Progenitor cell of endocrine pancreas (in vitro differentiated cells): Measurements from ENCODE around the gene PEX11A. TPM values are rescaled to one million over a fixed set of nuclear protein-coding genes. Genes with fewer than 3 reads are reported as not detected.

Source experiments
- DNase-seq: peaks from one replicate; pipeline ENCODE4 v3.0.0; 2021; ENCODE audit warnings: low spot score; ENCODE audit not compliant: unreplicated experiment
- H3K27ac Mint-ChIP-seq: 2 replicates; pipeline ENCODE4 v1.8.0; 2021; ENCODE audit warnings: mild to moderate bottlenecking, moderate library complexity, mixed read lengths
- H3K27me3 Mint-ChIP-seq: 2 replicates; pipeline ENCODE4 v1.8.0; 2021; ENCODE audit warnings: mixed read lengths
- H3K36me3 Mint-ChIP-seq: 2 replicates; pipeline ENCODE4 v1.8.0; 2022; ENCODE audit warnings: mixed read lengths; ENCODE audit not compliant: insufficient read depth
- H3K4me1 Mint-ChIP-seq: 2 replicates; pipeline ENCODE4 v1.8.0; 2021; ENCODE audit warnings: low read depth, mixed read lengths
- H3K4me3 Mint-ChIP-seq: 2 replicates; pipeline ENCODE4 v1.8.0; 2021; ENCODE audit warnings: low read depth, mild to moderate bottlenecking, moderate library complexity, mixed read lengths
- H3K9me3 Mint-ChIP-seq: 2 replicates; pipeline ENCODE4 v1.8.0; 2021; ENCODE audit warnings: low read depth, mixed read lengths
- total RNA-seq: library from RNA; stranded (reverse); gene quantifications from 2 replicates; pipeline ENCODE4 v1.2.1, GENCODE V29; 2021
- TF ChIP-seq, protein P1 (sequence below): fragments of 200-600 bp; sonication (generic); IDR thresholded peaks from one replicate; pipeline ENCODE4 v1.5.0; 2021; ENCODE audit warnings: antibody characterized with exemption, mild to moderate bottlenecking; ENCODE audit not compliant: unreplicated experiment

The PEX11A gene
- total RNA-seq, 1 donor from 2014 or later, result 4.8 TPM

DNA sequence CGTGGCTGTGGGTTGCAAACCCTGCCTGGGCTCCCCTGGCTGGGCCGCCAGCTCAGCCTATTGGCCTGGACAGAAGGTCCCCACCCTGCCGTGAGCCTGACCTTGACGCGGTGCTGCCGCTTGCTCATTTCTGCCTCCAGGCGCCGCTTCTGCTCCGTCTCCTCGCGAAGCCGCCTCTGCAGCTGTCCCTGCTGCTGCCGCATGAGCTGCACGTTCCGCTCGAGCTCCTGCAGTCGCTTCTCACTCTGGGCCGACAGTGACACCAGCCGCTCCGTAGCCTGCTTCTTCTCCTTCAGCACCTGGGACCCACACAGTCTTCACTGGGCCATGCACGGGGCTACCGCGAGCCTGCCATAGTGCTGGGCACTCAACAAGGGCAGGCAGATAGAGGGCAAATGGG lies 57.0 kb downstream of the PEX11A start:
- Mint-ChIP-seq H3K27me3 (no peaks in the 10 kb centered on the region), H3K36me3 (peaks cover 44% of the 10 kb centered on the region), H3K27ac (no peak overlapping the region), H3K4me3 (no peak overlapping the region), H3K4me1 (no peaks in the 10 kb centered on the region), H3K9me3 (no peaks in the 10 kb centered on the region)
- TF ChIP-seq, protein P1, sequence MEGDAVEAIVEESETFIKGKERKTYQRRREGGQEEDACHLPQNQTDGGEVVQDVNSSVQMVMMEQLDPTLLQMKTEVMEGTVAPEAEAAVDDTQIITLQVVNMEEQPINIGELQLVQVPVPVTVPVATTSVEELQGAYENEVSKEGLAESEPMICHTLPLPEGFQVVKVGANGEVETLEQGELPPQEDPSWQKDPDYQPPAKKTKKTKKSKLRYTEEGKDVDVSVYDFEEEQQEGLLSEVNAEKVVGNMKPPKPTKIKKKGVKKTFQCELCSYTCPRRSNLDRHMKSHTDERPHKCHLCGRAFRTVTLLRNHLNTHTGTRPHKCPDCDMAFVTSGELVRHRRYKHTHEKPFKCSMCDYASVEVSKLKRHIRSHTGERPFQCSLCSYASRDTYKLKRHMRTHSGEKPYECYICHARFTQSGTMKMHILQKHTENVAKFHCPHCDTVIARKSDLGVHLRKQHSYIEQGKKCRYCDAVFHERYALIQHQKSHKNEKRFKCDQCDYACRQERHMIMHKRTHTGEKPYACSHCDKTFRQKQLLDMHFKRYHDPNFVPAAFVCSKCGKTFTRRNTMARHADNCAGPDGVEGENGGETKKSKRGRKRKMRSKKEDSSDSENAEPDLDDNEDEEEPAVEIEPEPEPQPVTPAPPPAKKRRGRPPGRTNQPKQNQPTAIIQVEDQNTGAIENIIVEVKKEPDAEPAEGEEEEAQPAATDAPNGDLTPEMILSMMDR, result no peak
- DNase-seq, result no peak

DNA sequence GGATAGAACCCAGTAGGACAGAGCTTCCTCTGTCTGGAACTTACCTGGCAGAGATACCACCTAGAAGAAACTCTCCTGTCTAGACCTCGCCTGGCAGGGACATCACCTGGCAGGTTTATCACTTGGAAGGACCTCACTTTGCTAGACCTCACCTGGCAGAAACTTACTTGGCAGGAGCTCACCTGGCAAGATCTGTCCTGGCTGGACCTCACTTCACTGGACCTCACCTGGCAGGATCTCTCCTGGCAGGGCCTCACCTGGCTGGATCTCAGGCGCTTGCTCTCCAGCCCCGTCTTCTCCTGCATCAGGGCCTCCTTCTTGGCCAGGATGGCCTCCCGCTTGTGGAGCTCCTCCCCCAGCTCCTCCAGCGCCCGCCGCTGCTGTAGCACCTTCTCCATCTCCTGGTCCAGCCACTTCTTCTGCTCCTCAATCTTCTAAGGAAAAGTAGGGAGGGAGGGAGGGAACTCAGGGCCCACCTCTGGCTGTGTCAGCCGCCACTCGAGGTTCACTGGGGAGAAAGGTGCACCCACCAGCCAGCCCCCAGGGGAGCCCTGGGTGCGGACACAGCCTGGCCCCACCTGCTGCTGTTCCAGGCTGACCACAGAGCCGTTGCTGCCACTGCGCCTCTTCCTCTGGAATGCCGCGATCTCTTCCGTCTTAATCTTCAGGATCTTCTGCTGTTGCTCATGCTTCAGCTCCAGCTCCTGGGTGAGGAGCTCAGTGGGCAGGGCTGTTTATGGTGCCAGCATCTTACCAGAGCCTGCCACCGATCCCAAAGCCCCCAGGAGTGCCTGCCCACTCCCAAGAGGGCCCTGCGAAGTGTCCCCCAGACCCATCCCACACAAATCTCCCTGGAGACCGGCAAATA lies 57.8 kb downstream of the PEX11A start:
- H3K9me3 Mint-ChIP-seq, result no peaks in the 10 kb centered on the region
- H3K4me3 Mint-ChIP-seq, result no peak overlapping the region
- no peaks in the 10 kb centered on the region for H3K4me1 Mint-ChIP-seq
- H3K27me3 Mint-ChIP-seq, result no peaks in the 10 kb centered on the region
- H3K36me3 Mint-ChIP-seq, result peaks cover 47% of the 10 kb centered on the region
- peak overlapping the region; percentile 41 for H3K27ac Mint-ChIP-seq
- TF ChIP-seq, protein P1, result no peak
- DNase-seq, result no peak

DNA sequence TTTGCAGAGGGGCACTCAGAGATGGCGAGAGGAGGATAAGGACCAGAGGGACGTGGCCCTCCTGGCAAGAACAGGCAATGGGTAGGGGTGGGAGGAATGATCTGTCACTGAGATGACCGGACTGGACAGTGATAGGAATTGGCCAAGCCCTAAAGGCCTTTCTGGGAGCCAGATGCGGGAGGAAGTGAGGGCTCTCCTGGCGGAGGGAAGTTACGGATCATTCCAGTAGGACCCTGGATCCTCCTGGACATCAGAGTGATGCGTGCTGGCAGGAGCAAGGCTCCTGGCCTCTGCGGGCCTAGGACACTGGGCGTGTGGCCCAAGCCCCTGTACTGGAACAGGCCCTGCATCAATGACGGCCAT lies 58.7 kb downstream of the PEX11A start:
- TF ChIP-seq, protein P1, result no peak
- no peak overlapping the region for H3K4me3 Mint-ChIP-seq
- no peaks in the 10 kb centered on the region for H3K4me1 Mint-ChIP-seq
- H3K27me3 Mint-ChIP-seq, result no peaks in the 10 kb centered on the region
- H3K36me3 Mint-ChIP-seq, result peaks cover 46% of the 10 kb centered on the region
- H3K27ac Mint-ChIP-seq, result peak overlapping the region; percentile 16
- H3K9me3 Mint-ChIP-seq, result no peaks in the 10 kb centered on the region
- no peak for DNase-seq

Other genes with a start within 250 kb of the PEX11A start
- gene RHCG, start 194.2 kb downstream of the PEX11A start, total RNA-seq, result not detected in 2 replicates
- gene TICRR, start 115.3 kb downstream of the PEX11A start, total RNA-seq, result 13.9 and 14.7 TPM in 2 replicates
- gene KIF7, start 35.3 kb downstream of the PEX11A start, total RNA-seq, result 21.8 and 22.8 TPM in 2 replicates
- 0.24 and 0.40 TPM in 2 replicates for gene PLIN1, start 11.4 kb downstream of the PEX11A start, total RNA-seq
- 0.91 and 1.3 TPM in 2 replicates for gene WDR93, start 57 bp upstream of the PEX11A start, total RNA-seq
- gene MESP1, start 60.5 kb upstream of the PEX11A start, total RNA-seq, result 0.50 and 0.51 TPM in 2 replicates
- not detected in 2 replicates for gene MESP2, start 85.6 kb upstream of the PEX11A start, total RNA-seq
- gene ANPEP, start 124.1 kb upstream of the PEX11A start, total RNA-seq, result 1.7 and 1.8 TPM in 2 replicates
- 29.2 and 30.9 TPM in 2 replicates for gene AP3S2, start 203.2 kb upstream of the PEX11A start, total RNA-seq
- 19.6 and 20.4 TPM in 2 replicates for gene ARPIN, start 222.2 kb upstream of the PEX11A start, total RNA-seq